IMR-90 (cell line): Measurements from ENCODE around the gene STING1. TPM values are rescaled to one million over a fixed set of nuclear protein-coding genes. Genes with fewer than 3 reads are reported as not detected.
"Not testable (repeated sequence)": the region's sequence is repeated elsewhere in the genome, so short reads cannot be mapped to it uniquely, and the experiment has no call there.

ENCODE experiments used
- ATAC-seq: fragments of 200-7000 bp; cut with Tn5 transposase; 2 replicates; pipeline ENCODE4 v1.9.1; 2020; ENCODE audit warnings: low read depth, mild to moderate bottlenecking, moderate library complexity
- BruUV-seq: library from RNA; stranded (reverse); fragments of 400-500 nt; replicated peaks from 2 replicates; lab custom pipeline; 2021; lab: Mats Ljungman, UMichigan
- CTCF ChIA-PET: fragments of 300-600 bp; formaldehyde crosslinking; extraction: SDS; loops from one replicate; lab custom pipeline; 2021; ENCODE audit warnings: antibody characterized with exemption; lab: Yijun Ruan, JAX
- POLR2A ChIA-PET: fragments of 300-600 bp; sonication (Branson Sonifier 250); formaldehyde crosslinking; loops from one replicate; lab custom pipeline; 2022; ENCODE audit warnings: antibody characterized with exemption; ENCODE audit not compliant: unreplicated experiment; lab: Charles Lee
- DNase-seq: peaks from one replicate; pipeline ENCODE4 v3.0.0; 2013
- H2AFZ ChIP-seq: replicated peaks from 2 replicates; pipeline ENCODE3; 2013; ENCODE audit warnings: low read length, mild to moderate bottlenecking; ENCODE audit not compliant: poor library complexity
- H2AK5ac ChIP-seq: 2 replicates; pipeline ENCODE4 v1.6.1; 2013; ENCODE audit warnings: low read depth, low read length, inconsistent platforms
- H2AK9ac ChIP-seq: replicated peaks from 2 replicates; pipeline ENCODE3; 2013; ENCODE audit warnings: mild to moderate bottlenecking, low read depth, low read length, moderate library complexity; ENCODE audit not compliant: poor library complexity
- H2BK120ac ChIP-seq: 2 replicates; pipeline ENCODE4 v1.6.1; 2013; ENCODE audit warnings: low read depth, low read length, inconsistent platforms
- H2BK15ac ChIP-seq: 3 replicates; pipeline ENCODE4 v1.6.1; 2013; ENCODE audit warnings: low read depth, low read length, inconsistent platforms
- H2BK20ac ChIP-seq: 2 replicates; pipeline ENCODE4 v1.6.1; 2013; ENCODE audit warnings: low read depth, mild to moderate bottlenecking, inconsistent platforms, low read length, moderate library complexity
- H2BK5ac ChIP-seq: 2 replicates; pipeline ENCODE4 v1.6.1; 2013; ENCODE audit warnings: mild to moderate bottlenecking, low read depth, low read length, inconsistent platforms; ENCODE audit not compliant: poor library complexity, severe bottlenecking
- H3K14ac ChIP-seq: replicated peaks from 2 replicates; pipeline ENCODE4 v1.6.1; 2013; ENCODE audit warnings: low read depth, low read length, inconsistent platforms
- H3K18ac ChIP-seq: 2 replicates; pipeline ENCODE4 v1.6.1; 2013; ENCODE audit warnings: low read depth, low read length, control low read depth
- H3K23ac ChIP-seq: 2 replicates; pipeline ENCODE4 v1.6.1; 2013; ENCODE audit warnings: low read depth, low read length, inconsistent platforms
- H3K27ac ChIP-seq: 2 replicates; pipeline ENCODE4 v1.5.1; 2013; ENCODE audit warnings: mild to moderate bottlenecking, control low read depth, low read length; ENCODE audit not compliant: insufficient read depth
- H3K27me3 ChIP-seq: 2 replicates; pipeline ENCODE4 v1.6.1; 2013; ENCODE audit warnings: low read length; ENCODE audit not compliant: control insufficient read depth, insufficient read depth
- H3K36me3 ChIP-seq: 2 replicates; pipeline ENCODE4 v1.6.1; 2013; ENCODE audit warnings: low read length, mixed read lengths; ENCODE audit not compliant: control insufficient read depth, insufficient read depth
- H3K4ac ChIP-seq: 2 replicates; pipeline ENCODE4 v1.6.1; 2013; ENCODE audit warnings: low read depth, low read length, inconsistent platforms
- H3K4me1 ChIP-seq: 2 replicates; pipeline ENCODE4 v1.6.1; 2013; ENCODE audit warnings: low read length, mixed read lengths; ENCODE audit not compliant: control insufficient read depth, insufficient read depth
- H3K4me2 ChIP-seq: 2 replicates; pipeline ENCODE4 v1.6.1; 2013; ENCODE audit warnings: low read depth, mild to moderate bottlenecking, control low read depth, low read length, moderate library complexity
- H3K4me3 ChIP-seq: 2 replicates; pipeline ENCODE4 v1.5.1; 2013; ENCODE audit warnings: low read depth, mild to moderate bottlenecking, control low read depth, low read length, moderate library complexity; ENCODE audit not compliant: insufficient read depth
- H3K56ac ChIP-seq: 2 replicates; pipeline ENCODE4 v1.6.1; 2013; ENCODE audit warnings: low read length, inconsistent platforms; ENCODE audit not compliant: insufficient read depth; ENCODE audit errors: extremely low read depth
- H3K79me1 ChIP-seq, 2 experiments: 2 replicates each; pipeline ENCODE4 v1.6.1; 2013; ENCODE audit warnings: low read length in 2 of 2, inconsistent platforms in 1 of 2, low read depth in 1 of 2
- H3K9ac ChIP-seq: 2 replicates; pipeline ENCODE4 v1.6.1; 2013; ENCODE audit warnings: low read depth, low read length, control low read depth
- H3K9me1 ChIP-seq: 2 replicates; pipeline ENCODE4 v1.6.1; 2013; ENCODE audit warnings: low read length, inconsistent platforms; ENCODE audit not compliant: insufficient read depth
- H3K9me3 ChIP-seq: 2 replicates; pipeline ENCODE4 v1.6.1; 2013; ENCODE audit warnings: low read length; ENCODE audit not compliant: control insufficient read depth, insufficient read depth
- H4K20me1 ChIP-seq: 2 replicates; pipeline ENCODE4 v1.6.1; 2013; ENCODE audit warnings: low read length, inconsistent platforms; ENCODE audit not compliant: insufficient read depth
- H4K5ac ChIP-seq: 2 replicates; pipeline ENCODE4 v1.6.1; 2013; ENCODE audit warnings: mild to moderate bottlenecking, low read depth, low read length, control low read depth
- H4K8ac ChIP-seq, 2 experiments: 2 replicates each; pipeline ENCODE4 v1.6.1; 2013; ENCODE audit warnings: low read depth in 2 of 2, low read length in 2 of 2, control low read depth in 1 of 2, inconsistent platforms in 1 of 2
- H4K91ac ChIP-seq: 2 replicates; pipeline ENCODE4 v1.6.1; 2013; ENCODE audit warnings: low read depth, low read length, inconsistent platforms; ENCODE audit not compliant: insufficient read depth
- WGBS, 2 experiments: methylation state at CpG; one replicate each; pipeline versions ENCODE4 v1.1.5 to v1.1.7; 2013; ENCODE audit warnings: missing lambda C conversion rate in 2 of 2; ENCODE audit not compliant: insufficient read length in 1 of 2; ENCODE audit errors: extremely low coverage in 2 of 2; 5-methylcytosine and 5-hydroxymethylcytosine counted together
- dilution Hi-C: fragments of 300-500 bp; cut with HindIII; formaldehyde crosslinking; loops from one replicate; pipeline ENCODE4 v1.14.3; 2018; ENCODE audit warnings: low sequenced_read_pairs; ENCODE audit not compliant: unreplicated experiment
- in situ Hi-C: fragments of 300-500 bp; cut with MboI; formaldehyde crosslinking; loops from 3 replicates; pipeline ENCODE4 v1.14.3; 2019; ENCODE audit warnings: low sequenced_read_pairs, inconsistent platforms, mixed read lengths
- intact Hi-C: fragments of 100-400 bp; cut with micrococcal nuclease; formaldehyde crosslinking; loops from 2 replicates; pipeline ENCODE4 v1.10.0; 2022
- polyA plus RNA-seq, 3 experiments: library from polyadenylated mRNA; depleted of rRNA; stranded (reverse); fragments of >200 nt; gene quantifications; 2 replicates each; pipeline ENCODE4 v1.2.3, GENCODE V29; 2012; ENCODE audit warnings: low replicate concordance in 1 of 3
- total RNA-seq: library from RNA; depleted of rRNA; stranded (reverse); fragments of >200 nt; gene quantifications from 2 replicates; pipeline ENCODE4 v1.2.3, GENCODE V29; 2012

STING1 gene
- total and polyA plus RNA-seq, 2 of the 4 experiments (the other 2 are of a cell fraction), result 18.6 to 63.5 TPM

DNA sequence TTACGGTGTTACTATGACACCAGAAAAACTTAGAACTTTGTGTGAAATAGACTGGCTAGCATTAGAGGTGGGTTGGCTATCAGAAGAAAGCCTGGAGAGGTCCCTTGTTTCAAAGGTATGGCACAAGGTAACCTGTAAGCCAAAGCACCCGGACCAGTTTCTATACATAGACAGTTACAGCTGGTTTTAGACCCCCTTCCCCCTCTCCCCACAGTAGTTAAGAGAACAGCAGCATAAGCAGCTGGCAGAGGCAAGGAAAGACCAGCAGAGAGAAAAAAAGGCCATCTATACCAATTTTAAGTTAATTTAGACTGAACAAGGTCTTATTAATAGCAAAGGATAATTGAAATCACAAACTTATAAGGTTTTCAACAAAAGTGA is 44.5 kb upstream of the STING1 start:
- ATAC-seq, H3K18ac ChIP-seq, BruUV-seq: not testable (repeated sequence)

DNA sequence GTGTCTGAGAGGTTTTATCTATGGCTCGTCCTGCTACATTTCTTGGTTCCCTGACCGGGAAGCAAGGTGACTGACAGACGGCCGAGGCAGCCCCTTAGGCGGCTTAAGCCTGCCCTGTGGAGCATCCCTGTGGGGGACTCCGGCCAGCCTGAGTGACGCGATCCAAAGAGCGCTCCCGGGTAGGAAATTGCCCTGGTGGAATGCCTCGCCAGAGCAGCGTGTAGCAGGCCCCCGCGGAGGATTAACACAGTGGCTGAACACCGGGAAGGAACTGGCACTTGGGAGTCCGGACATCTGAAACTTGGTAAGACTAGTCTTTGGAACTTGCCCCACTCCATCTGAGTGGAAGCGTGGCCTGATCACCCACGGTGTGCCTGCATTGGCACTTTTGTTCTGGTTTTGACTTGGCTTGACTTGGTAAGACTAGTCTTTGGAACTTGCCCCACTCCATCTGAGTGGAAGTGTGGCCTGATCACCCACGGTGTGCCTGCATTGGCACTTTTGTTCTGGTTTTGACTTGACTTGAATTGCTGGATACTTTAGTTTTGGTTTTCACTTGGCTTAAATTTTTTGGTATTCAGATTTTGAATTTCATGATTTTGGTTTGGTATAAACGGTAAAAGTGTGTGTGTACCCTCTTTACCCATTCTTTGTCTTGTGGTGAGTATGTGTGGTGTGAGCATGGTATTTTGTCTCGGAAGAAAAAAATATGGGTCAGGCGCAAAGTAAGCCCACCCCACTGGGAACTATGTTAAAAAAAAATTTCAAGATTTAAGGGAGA is 43.9 kb upstream of the STING1 start:
- H2BK5ac ChIP-seq, in situ Hi-C loops, H3K9ac ChIP-seq, DNase-seq, H2AK9ac ChIP-seq, H3K4me2 ChIP-seq, H4K5ac ChIP-seq, POLR2A ChIA-PET, intact Hi-C loops, dilution Hi-C loops, H3K4me3 ChIP-seq, H3K79me1 ChIP-seq, H3K4ac ChIP-seq, H3K23ac ChIP-seq, H2BK20ac ChIP-seq, BruUV-seq, H3K27ac ChIP-seq, H3K4me1 ChIP-seq, H2BK120ac ChIP-seq, ATAC-seq, H3K9me3 ChIP-seq, H4K8ac ChIP-seq, H4K20me1 ChIP-seq, H3K9me1 ChIP-seq, H4K91ac ChIP-seq, H2AFZ ChIP-seq, H2BK15ac ChIP-seq, H2AK5ac ChIP-seq, H3K18ac ChIP-seq, H3K36me3 ChIP-seq, H3K14ac ChIP-seq, H3K56ac ChIP-seq, H3K27me3 ChIP-seq: not testable (repeated sequence)
- 81 to 100% methylated on average over 1 to 11 of the region's 22 CpGs for WGBS, 2 experiments
- CTCF ChIA-PET, result interaction anchor here (1.0 kb wide), 1 partner anchor 9 kb away, joined by 3 read pairs; no protein-coding TSS in a partner anchor

More for the DNA sequence above, 44.5 kb upstream of the STING1 start:
- dilution Hi-C loops, H3K4ac ChIP-seq, H3K4me3 ChIP-seq, H2AK9ac ChIP-seq, H4K91ac ChIP-seq, CTCF ChIA-PET, H3K27me3 ChIP-seq, DNase-seq, H2BK120ac ChIP-seq, H3K27ac ChIP-seq, H3K9me3 ChIP-seq, H2BK15ac ChIP-seq, H2AK5ac ChIP-seq, H4K20me1 ChIP-seq, H3K9ac ChIP-seq, intact Hi-C loops, H2AFZ ChIP-seq, H3K9me1 ChIP-seq, H3K36me3 ChIP-seq, in situ Hi-C loops, H3K4me1 ChIP-seq, H3K79me1 ChIP-seq, H3K4me2 ChIP-seq, H3K23ac ChIP-seq, H4K5ac ChIP-seq, H3K56ac ChIP-seq, H3K14ac ChIP-seq, H4K8ac ChIP-seq, H2BK20ac ChIP-seq, H2BK5ac ChIP-seq, POLR2A ChIA-PET: not testable (repeated sequence)
- WGBS, 2 experiments, result no CpG with 5 or more reads among the region's 2 CpGs
